ENCODE data around the gene BABAM2.

BABAM2 gene

GRCh38 chr2:28150994-28151393 is 260.5 kb downstream of the BABAM2 start:
- H3K4me3 ChIP-seq (ENCODE audit: low read depth, low read length) = no peak overlapping the region
- POLR2A ChIA-PET = no interaction called here
- peaks cover 6% of the 10 kb centered on the region; the same call in 1 of the 2 replicates for H3K4me1 ChIP-seq (ENCODE audit: control insufficient read depth, insufficient read depth, low read length)
- no peaks in the 10 kb centered on the region for H3K9me3 ChIP-seq (ENCODE audit: control insufficient read depth, insufficient read depth, low read depth, low read length)
- H3K27ac ChIP-seq (ENCODE audit: extremely low read depth, low read depth, low read length) = no peak overlapping the region
- CTCF ChIA-PET = interaction anchor here (0.9 to 1.2 kb wide), 2 partner anchors 14 to 428 kb away, joined by 3 read pairs; no protein-coding TSS in a partner anchor
- no peak for TF ChIP-seq ZNF670 (tag by site-specific recombination; IDR thresholded peaks at IDR 0.05; ENCODE audit: low read depth)
- no peak for TF ChIP-seq PRDM1 (tag by site-specific recombination; IDR thresholded peaks at IDR 0.05)
- no peak for TF ChIP-seq ZNF140 (tag by site-specific recombination; IDR thresholded peaks at IDR 0.05)
- TF ChIP-seq ZNF600 (tag by site-specific recombination; IDR thresholded peaks at IDR 0.05) = no peak
- no peak for TF ChIP-seq GFI1B (tag by site-specific recombination; IDR thresholded peaks at IDR 0.05)
- TF ChIP-seq ZBTB20 (tag by site-specific recombination; IDR thresholded peaks at IDR 0.05) = no peak
- TF ChIP-seq ZNF660 (tag by site-specific recombination; IDR thresholded peaks at IDR 0.05) = no peak
- no peak for TF ChIP-seq HOXA7 (CRISPR knock-in tag; IDR thresholded peaks at IDR 0.05; ENCODE audit: borderline replicate concordance)
- no peaks in the 10 kb centered on the region for H3K36me3 ChIP-seq (ENCODE audit: control insufficient read depth in 2 of 2, insufficient read depth in 1 of 2, low read length in 2 of 2)

GRCh38 chr2:28152585-28153280 is 262.2 kb downstream of the BABAM2 start:
- Histone ChIP-seq H3K9me3 (ENCODE audit: control insufficient read depth, insufficient read depth, low read depth, low read length) (no peaks in the 10 kb centered on the region), H3K27ac (ENCODE audit: extremely low read depth, low read depth, low read length) (no peak overlapping the region), H3K4me1 (ENCODE audit: control insufficient read depth, insufficient read depth, low read length) (peaks cover 6% of the 10 kb centered on the region; the same call in 1 of the 2 replicates), H3K36me3 (ENCODE audit: control insufficient read depth in 2 of 2, insufficient read depth in 1 of 2, low read length in 2 of 2) (no peaks in the 10 kb centered on the region), H3K4me3 (ENCODE audit: low read depth, low read length) (no peak overlapping the region)
- ChIA-PET CTCF (interaction anchor here (0.6 to 0.7 kb wide), 2 partner anchors 98 to 1729 kb away, joined by 3 to 4 read pairs; no protein-coding TSS in a partner anchor), POLR2A (interaction anchor here (0.6 kb wide), 2 partner anchors 243 to 449 kb away, joined by 4 to 8 read pairs; no protein-coding TSS in a partner anchor)
- no peak for TF ChIP-seq SCRT1 (tag by site-specific recombination; IDR thresholded peaks at IDR 0.05; ENCODE audit: borderline replicate concordance)
- 0 out of 2 replicates have a peak, but pooled peaks have one; percentile 53 for TF ChIP-seq PRDM6 (tag by site-specific recombination; IDR thresholded peaks at IDR 0.05)
- no peak for TF ChIP-seq SALL2 (tag by site-specific recombination; IDR thresholded peaks at IDR 0.05; ENCODE audit: borderline replicate concordance)
- no peak for TF ChIP-seq ZNF529 (tag by site-specific recombination; IDR thresholded peaks at IDR 0.05; ENCODE audit: insufficient replicate concordance)
- peak; percentile 64 for TF ChIP-seq FEZF1 (tag by site-specific recombination; IDR thresholded peaks at IDR 0.05)
- TF ChIP-seq OSR2 (tag by site-specific recombination; IDR thresholded peaks at IDR 0.05) = peak; percentile 49; the same call in 1 of the 2 replicates
- no peak for TF ChIP-seq ZNF449 (tag by site-specific recombination; IDR thresholded peaks at IDR 0.05)
- no peak for TF ChIP-seq ZNF473 (tag by site-specific recombination; IDR thresholded peaks at IDR 0.05)
- TF ChIP-seq WT1 (tag by site-specific recombination; IDR thresholded peaks at IDR 0.05) = peak; percentile 26; the same call in 1 of the 2 replicates
- TF ChIP-seq PRDM10 (tag by site-specific recombination; IDR thresholded peaks at IDR 0.05) = no peak
- TF ChIP-seq EGR2 (tag by site-specific recombination; IDR thresholded peaks at IDR 0.05; ENCODE audit: low read depth) = no peak
- TF ChIP-seq ZNF843 (tag by site-specific recombination; IDR thresholded peaks at IDR 0.05) = peak; percentile 76
- TF ChIP-seq BCL11A (tag by site-specific recombination; IDR thresholded peaks at IDR 0.05; ENCODE audit: low read depth) = 0 out of 2 replicates have a peak, but pooled peaks have one; percentile 15
- TF ChIP-seq ZNF223 (tag by site-specific recombination; IDR thresholded peaks at IDR 0.05) = no peak
- TF ChIP-seq YY1 (tag by site-specific recombination; IDR thresholded peaks at IDR 0.05) = no peak
- TF ChIP-seq ZNF391 (tag by site-specific recombination; IDR thresholded peaks at IDR 0.05; ENCODE audit: borderline replicate concordance, low read depth) = no peak
- no peak for TF ChIP-seq ZNF580 (tag by site-specific recombination; IDR thresholded peaks at IDR 0.05)
- TF ChIP-seq GLIS1 (tag by site-specific recombination; IDR thresholded peaks at IDR 0.05) = peak; percentile 23; the same call in 1 of the 2 replicates
- no peak for TF ChIP-seq ZNF214 (tag by site-specific recombination; IDR thresholded peaks at IDR 0.05; ENCODE audit: borderline replicate concordance)
- TF ChIP-seq IKZF3 (tag by site-specific recombination; IDR thresholded peaks at IDR 0.05) = peak; percentile 23; the same call in 1 of the 2 replicates
- TF ChIP-seq ZNF514 (tag by site-specific recombination; IDR thresholded peaks at IDR 0.05) = no peak
